Non-pigmented ciliary epithelial cell (primary cell): ENCODE measurements around the gene TIPARP.

Experiments used
- DNase-seq: peaks from one replicate; pipeline ENCODE4 v3.0.0-alpha.2; 2010; ENCODE audit warnings: low read depth

TIPARP gene

GRCh38 chr3:156674046-156674910 is at the start of gene TIPARP:
Gene TIPARP (plus strand): TSS chr3:156674590. CDS start chr3:156677698, 3,108 bp downstream.
- peak; percentile 87 for DNase-seq

DNA sequence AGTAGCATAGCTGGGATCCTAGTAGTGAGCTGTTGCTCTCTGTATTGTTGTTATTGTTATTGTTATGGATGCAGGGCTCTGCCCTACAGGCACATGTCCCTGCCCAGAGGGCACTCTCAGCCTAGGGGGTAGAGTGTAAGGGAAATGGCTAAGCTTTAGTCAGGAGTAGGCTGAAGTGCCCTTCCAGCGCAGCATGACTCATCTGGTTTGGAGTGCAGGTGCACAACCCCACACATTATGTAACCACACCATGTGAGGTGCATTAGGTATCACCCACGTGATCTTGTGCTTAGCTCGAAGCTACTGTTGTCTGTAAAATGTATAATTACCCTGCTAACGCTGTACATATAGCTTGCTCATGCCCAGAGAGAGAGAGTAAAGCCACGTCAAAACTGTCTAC is 48.3 kb upstream of the TIPARP start:
- DNase-seq = no peak

DNA sequence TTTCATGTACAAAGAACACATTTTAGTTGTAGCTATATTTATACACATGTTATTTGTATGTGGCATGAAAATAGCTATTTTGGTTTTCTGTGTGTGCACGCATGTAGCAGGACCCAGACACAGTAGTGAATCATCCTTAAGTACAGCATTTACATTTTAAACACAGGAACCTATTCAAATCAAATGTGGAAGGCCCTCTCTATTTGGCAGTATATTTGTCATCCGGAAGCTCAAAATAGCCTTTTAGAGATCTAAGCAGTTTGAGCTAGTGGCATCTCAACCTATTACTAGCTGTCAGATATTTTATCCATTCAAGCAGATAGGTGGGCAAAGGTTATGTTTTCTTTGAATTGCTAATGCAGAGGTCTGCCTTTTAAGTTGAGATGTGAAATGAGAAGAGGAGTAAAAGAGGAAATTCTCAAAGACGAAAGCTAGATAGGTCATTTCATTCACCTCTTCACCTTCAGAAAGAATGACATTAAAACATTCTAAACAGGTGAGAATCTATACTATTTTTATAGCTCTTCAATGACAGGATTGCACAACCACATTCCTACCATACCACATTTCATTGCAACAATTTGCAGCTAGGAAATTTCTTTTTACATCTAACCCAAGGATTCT is 46.3 kb upstream of the TIPARP start:
- no peak for DNase-seq

GRCh38 chr3:156628836-156629618 is 45.4 kb upstream of the TIPARP start:
- DNase-seq = no peak

- DNase-seq = no peak
Observed at GRCh38 chr3:156630081-156630772, 44.2 kb upstream of the TIPARP start.

DNA sequence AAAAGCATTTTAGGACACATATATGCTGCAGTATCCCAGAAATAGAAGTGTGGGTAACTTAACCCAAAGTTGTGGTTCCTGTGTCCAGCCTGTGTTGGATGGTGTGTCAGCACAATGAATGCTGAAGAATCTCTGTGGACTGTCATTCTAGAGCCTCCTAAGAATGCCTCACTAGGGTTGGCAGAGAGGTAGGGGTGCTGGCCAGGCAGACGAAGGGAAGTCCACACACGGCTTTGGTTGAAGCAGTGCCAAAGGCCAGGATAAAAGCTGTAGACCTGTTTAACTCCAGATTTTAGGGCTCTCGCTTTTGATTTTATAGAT is 43.7 kb upstream of the TIPARP start:
- no peak for DNase-seq

GRCh38 chr3:156631323-156631722 is 43.1 kb upstream of the TIPARP start:
- DNase-seq = no peak

GRCh38 chr3:156632601-156633000 is 41.8 kb upstream of the TIPARP start:
- no peak for DNase-seq

DNA sequence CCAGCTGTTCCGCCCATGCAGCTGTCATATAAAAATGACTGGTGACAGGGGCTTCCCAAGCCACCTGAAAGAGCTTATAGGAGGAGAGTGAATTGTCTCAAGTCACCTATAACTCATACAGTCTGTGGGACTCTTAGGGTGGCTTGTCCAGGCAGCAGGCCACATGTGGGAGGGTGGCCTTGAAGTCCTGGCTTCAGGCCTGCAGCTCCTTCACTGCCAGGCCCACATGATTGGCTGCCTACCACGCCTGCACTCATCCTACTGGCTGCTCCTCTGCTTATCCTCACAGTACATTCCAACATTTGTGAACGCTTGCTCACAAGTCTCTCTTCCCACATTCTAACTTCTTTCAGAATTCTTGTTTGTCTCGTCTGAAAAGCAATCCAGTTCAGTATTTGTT is 41.1 kb upstream of the TIPARP start:
- no peak for DNase-seq

GRCh38 chr3:156635034-156635433 is 39.4 kb upstream of the TIPARP start:
- DNase-seq = no peak

GRCh38 chr3:156635973-156636372 is 38.4 kb upstream of the TIPARP start:
- DNase-seq = no peak

GRCh38 chr3:156637480-156638022 is 36.8 kb upstream of the TIPARP start:
- DNase-seq = no peak

DNA sequence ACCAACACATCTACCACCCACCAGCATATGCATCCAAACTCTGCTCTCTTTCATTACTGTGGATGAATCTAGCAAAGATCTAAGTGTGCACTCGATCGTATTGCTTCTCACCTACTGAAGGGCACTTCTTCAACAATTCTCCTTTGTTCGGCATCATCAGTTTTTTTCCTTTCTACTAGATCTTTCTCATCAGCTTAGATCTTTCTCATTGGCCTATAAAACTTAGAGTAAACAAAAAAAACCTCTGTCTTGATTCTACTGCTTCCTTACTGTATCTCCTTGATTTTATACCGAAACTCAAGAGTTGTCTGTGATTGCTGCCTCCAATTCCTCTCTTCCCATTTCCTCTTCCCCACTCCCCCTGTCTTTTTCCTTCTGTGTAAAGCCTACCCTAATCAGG is 36.1 kb upstream of the TIPARP start:
- no peak for DNase-seq

DNA sequence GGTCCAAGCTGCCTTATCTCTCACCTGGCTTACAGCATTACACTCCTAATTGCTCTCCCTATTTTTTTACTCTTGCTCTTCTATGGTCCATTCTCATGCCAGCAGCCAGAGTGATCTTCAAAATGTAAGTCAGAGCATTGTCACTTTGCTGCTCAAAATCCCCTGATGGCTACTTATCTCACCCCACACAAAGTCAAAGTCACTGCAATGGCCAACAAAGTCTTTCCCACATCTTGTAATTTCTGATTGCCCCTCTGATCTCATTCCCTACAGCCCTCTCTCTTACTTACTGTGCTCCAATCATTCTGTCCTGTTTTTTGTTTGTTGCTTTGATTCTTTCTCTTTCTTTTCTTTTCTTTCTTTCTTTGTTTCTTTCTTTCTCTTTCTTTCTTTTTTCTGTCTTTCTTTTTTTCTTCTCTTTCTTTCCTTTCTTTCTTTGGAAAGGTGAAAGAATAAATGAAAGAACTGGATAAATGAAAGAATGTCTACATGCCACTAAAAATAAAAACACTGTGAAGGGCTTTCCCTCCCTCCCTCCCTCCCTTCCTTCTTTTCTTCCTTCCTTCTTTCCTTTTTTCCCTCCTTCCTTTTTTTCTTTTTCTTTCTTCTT is 34.9 kb upstream of the TIPARP start:
- no peak for DNase-seq

- no peak for DNase-seq
Observed at GRCh38 chr3:156641618-156641975, 32.8 kb upstream of the TIPARP start.

DNA sequence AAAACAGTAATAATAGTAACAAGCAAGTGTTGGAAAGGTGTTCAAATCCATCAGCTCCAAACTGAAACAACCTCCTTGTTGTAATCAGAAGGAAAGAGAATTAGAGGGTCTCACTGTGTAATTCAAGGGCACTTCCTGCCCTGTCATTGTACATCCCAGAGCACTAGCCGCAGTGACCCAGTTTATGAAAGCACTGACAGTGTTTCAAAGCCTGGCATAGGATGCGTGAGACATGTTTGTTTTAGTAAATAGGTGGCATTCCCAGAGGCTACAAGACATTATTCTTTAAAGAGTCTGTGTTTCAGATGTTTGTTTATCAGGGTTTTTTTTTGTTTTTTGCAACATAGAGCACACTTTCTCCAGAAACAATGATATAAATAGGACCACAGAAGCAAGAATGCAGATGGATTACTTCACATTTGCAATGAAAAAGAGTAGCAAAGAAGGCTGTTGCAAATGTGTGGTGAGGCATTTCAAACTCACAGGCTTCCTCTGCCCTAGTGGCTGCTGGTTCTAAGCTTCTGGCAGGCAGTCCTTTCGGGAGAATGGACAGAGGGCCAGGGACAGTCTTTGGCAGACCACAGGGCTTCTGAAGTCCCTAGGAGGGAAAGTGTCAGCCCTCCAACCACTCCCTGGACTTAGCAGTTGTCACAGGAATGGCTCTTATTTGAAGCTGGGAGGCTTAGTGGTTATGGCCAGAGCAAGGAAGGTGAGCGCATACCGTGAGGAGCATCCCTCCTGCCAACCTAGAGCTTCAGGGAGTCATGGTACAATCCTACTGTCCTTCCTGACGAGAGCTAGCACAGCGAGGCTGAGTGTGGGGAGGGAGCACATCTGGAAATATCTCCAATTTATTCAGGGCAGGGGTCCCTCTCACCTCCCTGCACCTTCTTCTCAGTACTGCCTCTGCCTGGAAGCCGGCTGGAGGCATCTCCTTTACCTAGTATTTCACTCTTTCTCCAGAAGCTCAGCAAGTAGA is 31.4 kb upstream of the TIPARP start:
- no peak for DNase-seq

DNA sequence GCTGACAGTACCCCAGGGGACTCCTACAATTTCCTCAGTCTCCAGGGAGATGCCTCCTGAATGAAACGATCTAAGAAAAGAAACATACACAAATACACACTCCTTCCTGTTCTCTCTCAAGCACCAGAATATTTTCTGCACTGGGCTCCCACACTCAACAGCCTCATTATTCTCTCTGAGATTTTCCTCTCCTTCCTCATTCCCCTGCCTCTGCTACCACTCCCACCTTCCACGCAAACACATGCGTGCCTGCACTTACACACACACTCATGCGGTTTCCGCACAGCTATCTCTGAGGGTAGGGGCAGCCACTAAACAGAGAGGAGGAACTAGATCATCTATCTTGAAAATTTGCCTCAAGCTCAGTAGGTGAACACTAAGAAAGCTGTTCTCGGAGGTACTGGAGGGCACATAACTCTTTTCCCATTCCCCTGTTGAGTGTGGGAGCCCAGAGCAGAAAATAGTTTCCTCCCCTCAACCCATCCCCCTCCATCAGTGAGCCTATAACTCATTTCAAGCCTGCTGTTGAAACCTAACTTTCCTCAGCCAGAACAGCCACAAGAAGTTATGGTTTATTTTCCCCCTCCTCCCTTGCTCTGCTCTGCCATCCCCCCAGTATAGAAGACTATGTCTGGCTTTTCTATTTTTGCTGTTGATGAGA is 30.5 kb upstream of the TIPARP start:
- DNase-seq = no peak

DNA sequence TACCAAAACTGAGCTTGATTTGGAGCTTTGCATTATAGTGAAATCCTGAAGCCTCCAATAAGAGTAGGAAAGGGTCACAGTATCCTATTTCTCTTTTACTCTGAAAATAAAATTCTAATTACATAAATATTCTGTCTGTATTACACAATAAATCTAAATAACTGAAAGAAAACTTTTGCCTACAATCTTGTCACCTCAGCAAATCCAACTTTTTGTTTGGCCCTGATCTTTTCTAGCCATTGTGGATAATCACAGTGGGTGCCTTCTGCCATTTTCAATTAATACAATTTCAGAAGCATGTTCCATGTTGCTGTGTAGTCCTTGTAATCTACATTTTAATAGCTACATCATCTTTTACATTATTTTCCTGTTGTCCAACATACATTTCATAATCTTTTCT is 29.4 kb upstream of the TIPARP start:
- DNase-seq = no peak

- DNase-seq = no peak
Observed at GRCh38 chr3:156646958-156647357, 27.4 kb upstream of the TIPARP start.

DNA sequence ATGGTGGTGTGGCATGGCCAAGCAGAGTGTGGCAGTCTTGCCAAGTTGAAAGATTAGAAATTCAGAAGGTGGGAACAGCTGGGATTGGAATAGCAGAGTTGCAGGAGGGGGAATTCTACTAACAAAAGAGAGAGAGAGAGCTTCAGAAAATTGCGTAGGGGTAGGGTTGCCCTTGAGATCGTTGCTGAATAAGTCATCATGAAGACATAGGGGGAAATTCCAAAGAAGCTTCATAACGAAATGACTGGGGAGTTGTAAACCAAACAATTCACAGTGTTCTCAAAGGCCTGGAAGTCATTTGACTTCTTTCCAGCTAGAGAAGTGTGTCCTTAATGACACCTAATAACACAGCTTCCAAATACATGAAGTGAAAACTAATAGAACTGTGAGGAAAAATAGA is 26.3 kb upstream of the TIPARP start:
- peak; percentile 69 for DNase-seq
